Prostate gland (tissue), 2 donors: ENCODE results near the gene ZNF57. TPM values are rescaled to one million over a fixed set of nuclear protein-coding genes. Genes with fewer than 3 reads are reported as not detected.
"Not testable (repeated sequence)": the region's sequence is repeated elsewhere in the genome, so short reads cannot be mapped to it uniquely, and the experiment has no call there.

Source experiments
- DNase-seq: peaks from one replicate; pipeline ENCODE4 v3.0.0-alpha.2; 2019; ENCODE audit warnings: low spot score
- H3K27ac ChIP-seq, 2 donors: fragments of 200-600 bp; sonication (generic); 2 replicates each; pipeline ENCODE4 v1.5.1; 2017 to 2019
- H3K27me3 ChIP-seq: fragments of 200-600 bp; sonication (generic); replicated peaks from 2 replicates; pipeline ENCODE4 v1.5.1; 2019; ENCODE audit not compliant: insufficient read depth
- H3K36me3 ChIP-seq, 2 donors: fragments of 200-600 bp; sonication (generic); 1 replicate in 1 of 2; 2 replicates in 1 of 2; pipeline versions ENCODE4 v1.5.1 to v1.8.1; 2017 to 2019
- H3K4me1 ChIP-seq: fragments of 200-600 bp; sonication (generic); replicated peaks from 2 replicates; pipeline ENCODE4 v1.5.1; 2019
- H3K4me3 ChIP-seq, 2 donors: fragments of 200-600 bp; sonication (generic); 2 replicates each; pipeline ENCODE4 v1.5.1; 2017 to 2019
- H3K9me3 ChIP-seq: fragments of 200-600 bp; sonication (generic); 2 replicates; pipeline ENCODE4 v1.5.1; 2017
- CTCF ChIP-seq, 4 experiments: fragments of 200-600 bp in 2 of 4; fragments of 450-650 bp in 2 of 4; sonication (generic) in 2 of 4; IDR thresholded peaks; 1 replicate in 3 of 4; 2 replicates in 1 of 4; pipeline ENCODE4 v1.5.1; 2016 to 2019; ENCODE audit warnings: antibody characterized with exemption in 4 of 4, mild to moderate bottlenecking in 2 of 4, moderate library complexity in 2 of 4
- POLR2A ChIP-seq: fragments of 450-650 bp; IDR thresholded peaks from one replicate; pipeline ENCODE4 v1.6.1; 2016; ENCODE audit warnings: antibody characterized with exemption, mild to moderate bottlenecking
- POLR2AphosphoS5 ChIP-seq: sonication (generic); formaldehyde crosslinking; IDR thresholded peaks from one replicate; pipeline ENCODE4 v1.6.1; 2017; ENCODE audit warnings: antibody characterized with exemption
- WGBS: methylation state at CpG from one replicate; pipeline ENCODE4 v1.1.5; 2018; 5-methylcytosine and 5-hydroxymethylcytosine counted together
- intact Hi-C: fragments of 100-400 bp; cut with DNase I; formaldehyde crosslinking; loops from one replicate; pipeline ENCODE4 v1.14.2; 2022
- total RNA-seq, 2 donors: library from RNA; depleted of rRNA; stranded (reverse); fragments of >200 nt; gene quantifications; one replicate each; pipeline ENCODE4 v1.1.0, GENCODE V29; 2016

ZNF57 gene
- total RNA-seq, 2 donors from 2014 or later: 4.8 to 10.7 TPM

GRCh38 chr19:2883686-2884439, 16.9 kb upstream of the ZNF57 start:
- H3K9me3 ChIP-seq: no peaks in the 10 kb centered on the region
- no peaks in the 10 kb centered on the region for H3K4me1 ChIP-seq
- H3K27ac ChIP-seq: no peak overlapping the region
- no peaks in the 10 kb centered on the region for H3K27me3 ChIP-seq
- TF ChIP-seq CTCF (IDR thresholded peaks at IDR 0.05) (no peak), POLR2AphosphoS5 (no peak), POLR2A (no peak)
- WGBS: 84% methylated on average over 14 of the region's 14 CpGs
- DNase-seq: no peak
- no peaks in the 10 kb centered on the region for H3K36me3 ChIP-seq
- H3K4me3 ChIP-seq: no peak overlapping the region
- intact Hi-C loops: no loop called here

- DNase-seq: no peak
- no peaks in the 10 kb centered on the region for H3K27me3 ChIP-seq
- WGBS: 92% methylated on average over 17 of the region's 17 CpGs
- intact Hi-C loops: no loop called here
- no peak overlapping the region for H3K4me3 ChIP-seq
- H3K36me3 ChIP-seq: no peaks in the 10 kb centered on the region
- no peaks in the 10 kb centered on the region for H3K4me1 ChIP-seq
- H3K9me3 ChIP-seq: no peaks in the 10 kb centered on the region
- H3K27ac ChIP-seq: no peak overlapping the region
- no peak for TF ChIP-seq POLR2AphosphoS5
- no peak for TF ChIP-seq POLR2A
- no peak for TF ChIP-seq CTCF (IDR thresholded peaks at IDR 0.05)
Measured at GRCh38 chr19:2885736-2886135, 15.0 kb upstream of the ZNF57 start.

- TF ChIP-seq POLR2A (no peak), POLR2AphosphoS5 (peak; percentile 63), CTCF (IDR thresholded peaks at IDR 0.05) (peak; percentile 18 to 76 (median 62))
- Histone ChIP-seq H3K9me3 (no peaks in the 10 kb centered on the region), H3K36me3 (no peaks in the 10 kb centered on the region), H3K27ac (no peak overlapping the region), H3K27me3 (no peaks in the 10 kb centered on the region), H3K4me3 (no peak overlapping the region), H3K4me1 (no peaks in the 10 kb centered on the region)
- peak; percentile 39 for DNase-seq
- intact Hi-C loops: no loop called here
- WGBS: 18% methylated on average over 9 of the region's 9 CpGs
Measured at GRCh38 chr19:2887391-2887914, 13.3 kb upstream of the ZNF57 start.

- no peaks in the 10 kb centered on the region for H3K9me3 ChIP-seq
- no peaks in the 10 kb centered on the region for H3K4me1 ChIP-seq
- WGBS: 72% methylated on average over 30 of the region's 37 CpGs
- H3K27ac ChIP-seq: no peak overlapping the region
- no peaks in the 10 kb centered on the region for H3K27me3 ChIP-seq
- intact Hi-C loops: no loop called here
- TF ChIP-seq CTCF (IDR thresholded peaks at IDR 0.05): peak in 1 of 4 experiments; percentile 27
- no peak for TF ChIP-seq POLR2A
- H3K36me3 ChIP-seq: no peaks in the 10 kb centered on the region
- H3K4me3 ChIP-seq: peak overlapping the region in 1 of 2 donors; percentile 23
- no peak for DNase-seq
Measured at GRCh38 chr19:2888731-2889224, 11.9 kb upstream of the ZNF57 start.

GRCh38 chr19:2890531-2890930, 10.2 kb upstream of the ZNF57 start:
- H3K9me3 ChIP-seq, H3K27me3 ChIP-seq, H3K4me3 ChIP-seq, H3K36me3 ChIP-seq, H3K4me1 ChIP-seq, intact Hi-C loops, DNase-seq, H3K27ac ChIP-seq: not testable (repeated sequence)
- 67% methylated on average over 8 of the region's 8 CpGs for WGBS
